Stimulated activated memory B cell treated with anti-CD40 and anti-IgM and Interleukin-4, amounts not matched to agents 10 μg/mL and 1 μg/mL and 100 μg/mL, for 72 hours (primary cell): ENCODE measurements around the gene KCTD8.
A peak's percentile ranks its signal among the peaks of the same experiment; 100 is the strongest.

Source experiments
- ATAC-seq: fragments of 150-1000 bp; cut with Tn5 transposase; 2 replicates; pipeline ENCODE4 v1.10.0; 2021
- H3K27ac Mint-ChIP-seq: one replicate; pipeline ENCODE4 v1.8.0; 2022; ENCODE audit warnings: mild to moderate bottlenecking, mixed read lengths
- H3K27me3 Mint-ChIP-seq: one replicate; pipeline ENCODE4 v1.8.0; 2022; ENCODE audit warnings: mixed read lengths
- H3K36me3 Mint-ChIP-seq: one replicate; pipeline ENCODE4 v1.8.0; 2022; ENCODE audit warnings: mixed read lengths
- H3K4me1 Mint-ChIP-seq: one replicate; pipeline ENCODE4 v1.8.0; 2022; ENCODE audit warnings: mixed read lengths
- H3K4me3 Mint-ChIP-seq: one replicate; pipeline ENCODE4 v1.8.0; 2022; ENCODE audit warnings: mild to moderate bottlenecking, moderate library complexity, mixed read lengths
- H3K9me3 Mint-ChIP-seq: one replicate; pipeline ENCODE4 v1.8.0; 2022; ENCODE audit warnings: mixed read lengths

KCTD8 gene

GRCh38 chr4:44448521-44449461 lies at the start of gene KCTD8:
Gene KCTD8, minus strand, starts transcription at chr4:44448809.
- H3K36me3 Mint-ChIP-seq = peaks cover 4% of the 10 kb centered on the region
- H3K4me1 Mint-ChIP-seq = peaks cover 14% of the 10 kb centered on the region
- no peaks in the 10 kb centered on the region for H3K9me3 Mint-ChIP-seq
- ATAC-seq = peak; percentile 76
- H3K27ac Mint-ChIP-seq = no peak within 1 kb of the TSS
- peaks cover 43% of the 10 kb centered on the region for H3K27me3 Mint-ChIP-seq
- H3K4me3 Mint-ChIP-seq = peak within 1 kb of the TSS; percentile 67

GRCh38 chr4:44494810-44495701 lies 46.4 kb upstream of the KCTD8 start:
- no peaks in the 10 kb centered on the region for H3K4me1 Mint-ChIP-seq
- no peak overlapping the region for H3K27ac Mint-ChIP-seq
- H3K9me3 Mint-ChIP-seq = no peaks in the 10 kb centered on the region
- no peaks in the 10 kb centered on the region for H3K36me3 Mint-ChIP-seq
- no peak overlapping the region for H3K4me3 Mint-ChIP-seq
- no peaks in the 10 kb centered on the region for H3K27me3 Mint-ChIP-seq
- ATAC-seq = no peak

GRCh38 chr4:44493924-44494323 lies 45.3 kb upstream of the KCTD8 start:
- Mint-ChIP-seq H3K36me3 (no peaks in the 10 kb centered on the region), H3K4me3 (no peak overlapping the region), H3K27me3 (no peaks in the 10 kb centered on the region), H3K9me3 (no peaks in the 10 kb centered on the region), H3K4me1 (no peaks in the 10 kb centered on the region), H3K27ac (no peak overlapping the region)
- ATAC-seq = no peak

- H3K27me3 Mint-ChIP-seq = no peaks in the 10 kb centered on the region
- no peaks in the 10 kb centered on the region for H3K4me1 Mint-ChIP-seq
- no peaks in the 10 kb centered on the region for H3K9me3 Mint-ChIP-seq
- ATAC-seq = no peak
- no peak overlapping the region for H3K4me3 Mint-ChIP-seq
- H3K27ac Mint-ChIP-seq = no peak overlapping the region
- H3K36me3 Mint-ChIP-seq = no peaks in the 10 kb centered on the region
Measured at GRCh38 chr4:44487341-44487740, 38.7 kb upstream of the KCTD8 start.

- Mint-ChIP-seq H3K4me1 (no peaks in the 10 kb centered on the region), H3K9me3 (peaks cover 14% of the 10 kb centered on the region), H3K36me3 (no peaks in the 10 kb centered on the region), H3K27ac (no peak overlapping the region), H3K27me3 (no peaks in the 10 kb centered on the region), H3K4me3 (no peak overlapping the region)
- no peak for ATAC-seq
Measured at GRCh38 chr4:44479731-44480130, 31.1 kb upstream of the KCTD8 start.

GRCh38 chr4:44462259-44462658 lies 13.7 kb upstream of the KCTD8 start:
- H3K27ac Mint-ChIP-seq = no peak overlapping the region
- peaks cover 10% of the 10 kb centered on the region for H3K9me3 Mint-ChIP-seq
- ATAC-seq = peak; percentile 24
- H3K4me1 Mint-ChIP-seq = no peaks in the 10 kb centered on the region
- H3K36me3 Mint-ChIP-seq = no peaks in the 10 kb centered on the region
- H3K4me3 Mint-ChIP-seq = no peak overlapping the region
- H3K27me3 Mint-ChIP-seq = no peaks in the 10 kb centered on the region

- peaks cover 43% of the 10 kb centered on the region for H3K27me3 Mint-ChIP-seq
- ATAC-seq = no peak
- H3K4me1 Mint-ChIP-seq = peaks cover 14% of the 10 kb centered on the region
- H3K27ac Mint-ChIP-seq = no peak overlapping the region
- H3K4me3 Mint-ChIP-seq = peak overlapping the region; percentile 67
- H3K9me3 Mint-ChIP-seq = no peaks in the 10 kb centered on the region
- peaks cover 4% of the 10 kb centered on the region for H3K36me3 Mint-ChIP-seq
Measured at GRCh38 chr4:44447563-44448504, 775 bp downstream of the KCTD8 start.

GRCh38 chr4:44446801-44447562 lies 1.6 kb downstream of the KCTD8 start:
- H3K27ac Mint-ChIP-seq = no peak overlapping the region
- peaks cover 43% of the 10 kb centered on the region for H3K27me3 Mint-ChIP-seq
- H3K36me3 Mint-ChIP-seq = peaks cover 4% of the 10 kb centered on the region
- peaks cover 14% of the 10 kb centered on the region for H3K4me1 Mint-ChIP-seq
- no peak overlapping the region for H3K4me3 Mint-ChIP-seq
- no peak for ATAC-seq
- H3K9me3 Mint-ChIP-seq = no peaks in the 10 kb centered on the region

- no peak overlapping the region for H3K27ac Mint-ChIP-seq
- H3K27me3 Mint-ChIP-seq = peaks cover 39% of the 10 kb centered on the region
- H3K9me3 Mint-ChIP-seq = no peaks in the 10 kb centered on the region
- H3K36me3 Mint-ChIP-seq = peaks cover 4% of the 10 kb centered on the region
- peaks cover 14% of the 10 kb centered on the region for H3K4me1 Mint-ChIP-seq
- no peak for ATAC-seq
- no peak overlapping the region for H3K4me3 Mint-ChIP-seq
Measured at GRCh38 chr4:44446191-44446590, 2.4 kb downstream of the KCTD8 start.

- H3K4me1 Mint-ChIP-seq = no peaks in the 10 kb centered on the region
- H3K9me3 Mint-ChIP-seq = no peaks in the 10 kb centered on the region
- H3K27ac Mint-ChIP-seq = no peak overlapping the region
- H3K27me3 Mint-ChIP-seq = no peaks in the 10 kb centered on the region
- H3K4me3 Mint-ChIP-seq = no peak overlapping the region
- H3K36me3 Mint-ChIP-seq = no peaks in the 10 kb centered on the region
- ATAC-seq = no peak
Measured at GRCh38 chr4:44438687-44439086, 9.9 kb downstream of the KCTD8 start.

- H3K9me3 Mint-ChIP-seq = no peaks in the 10 kb centered on the region
- no peaks in the 10 kb centered on the region for H3K4me1 Mint-ChIP-seq
- no peak overlapping the region for H3K27ac Mint-ChIP-seq
- no peak overlapping the region for H3K4me3 Mint-ChIP-seq
- H3K36me3 Mint-ChIP-seq = no peaks in the 10 kb centered on the region
- no peaks in the 10 kb centered on the region for H3K27me3 Mint-ChIP-seq
- ATAC-seq = no peak
Measured at GRCh38 chr4:44434247-44434646, 14.4 kb downstream of the KCTD8 start.

GRCh38 chr4:44425614-44426208 lies 22.9 kb downstream of the KCTD8 start:
- Mint-ChIP-seq H3K4me3 (no peak overlapping the region), H3K27me3 (no peaks in the 10 kb centered on the region), H3K4me1 (no peaks in the 10 kb centered on the region), H3K9me3 (no peaks in the 10 kb centered on the region), H3K27ac (no peak overlapping the region), H3K36me3 (no peaks in the 10 kb centered on the region)
- no peak for ATAC-seq

- H3K4me3 Mint-ChIP-seq = no peak overlapping the region
- H3K9me3 Mint-ChIP-seq = peaks cover 2% of the 10 kb centered on the region
- H3K27me3 Mint-ChIP-seq = no peaks in the 10 kb centered on the region
- no peaks in the 10 kb centered on the region for H3K36me3 Mint-ChIP-seq
- no peak overlapping the region for H3K27ac Mint-ChIP-seq
- no peaks in the 10 kb centered on the region for H3K4me1 Mint-ChIP-seq
- no peak for ATAC-seq
Measured at GRCh38 chr4:44422912-44423311, 25.7 kb downstream of the KCTD8 start.
